HG03457 (cell line): ENCODE measurements around the gene SPAM1.
"Not testable (repeated sequence)": the region's sequence is repeated elsewhere in the genome, so short reads cannot be mapped to it uniquely, and the experiment has no call there.

ENCODE experiments used
- ATAC-seq: cut with Tn5 transposase; IDR thresholded peaks from one replicate; pipeline ENCODE4 v1.9.1; 2021; ENCODE audit warnings: moderate number of reproducible peaks; ENCODE audit not compliant: unreplicated experiment

The SPAM1 gene

GRCh38 chr7:123948136-123948535 lies 23.1 kb downstream of the SPAM1 start:
- ATAC-seq, result no peak

- ATAC-seq, result no peak
Observed at GRCh38 chr7:123958186-123958703, 33.2 kb downstream of the SPAM1 start.

GRCh38 chr7:123961771-123962170 lies 36.7 kb downstream of the SPAM1 start:
- ATAC-seq, result no peak

GRCh38 chr7:123966936-123967335 lies 41.9 kb downstream of the SPAM1 start:
- ATAC-seq, result no peak

DNA sequence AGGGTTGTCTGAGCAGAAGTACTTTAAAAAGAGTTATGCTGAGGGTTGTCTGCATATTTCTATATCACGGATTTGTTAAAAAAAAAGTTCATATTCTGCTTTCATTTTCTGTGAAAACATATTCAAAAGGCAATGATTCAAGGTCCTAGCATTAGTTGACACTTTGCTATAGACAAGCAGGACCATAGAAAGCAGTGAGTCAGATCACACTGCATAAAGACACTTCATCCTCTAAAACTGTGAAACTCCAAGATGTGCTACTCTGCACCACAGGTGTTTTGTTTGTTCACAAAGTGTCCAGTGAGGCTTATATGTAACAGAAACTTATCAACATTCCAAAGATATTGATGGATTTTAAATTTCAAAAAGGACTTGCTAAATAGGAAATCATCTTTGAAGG lies 47.0 kb downstream of the SPAM1 start:
- ATAC-seq, result no peak

DNA sequence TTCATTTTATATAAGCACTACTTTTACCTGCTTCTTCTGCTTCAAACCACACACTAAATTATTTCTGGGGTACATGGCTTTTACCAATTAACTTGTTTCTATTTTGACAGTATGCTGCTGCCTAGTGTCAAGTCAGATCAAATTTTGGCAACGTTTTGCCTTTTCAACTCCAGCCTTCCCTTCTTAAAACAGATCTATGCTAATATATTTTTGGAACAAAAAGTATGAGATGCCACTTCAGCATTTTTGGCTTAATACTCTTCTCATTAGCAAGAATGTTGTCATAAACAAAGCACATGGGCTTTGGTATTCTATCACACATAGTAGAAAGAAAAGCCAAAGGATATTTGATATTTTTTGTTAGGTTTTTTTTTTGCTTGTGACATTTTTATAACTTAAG lies 47.8 kb downstream of the SPAM1 start:
- ATAC-seq, result no peak

DNA sequence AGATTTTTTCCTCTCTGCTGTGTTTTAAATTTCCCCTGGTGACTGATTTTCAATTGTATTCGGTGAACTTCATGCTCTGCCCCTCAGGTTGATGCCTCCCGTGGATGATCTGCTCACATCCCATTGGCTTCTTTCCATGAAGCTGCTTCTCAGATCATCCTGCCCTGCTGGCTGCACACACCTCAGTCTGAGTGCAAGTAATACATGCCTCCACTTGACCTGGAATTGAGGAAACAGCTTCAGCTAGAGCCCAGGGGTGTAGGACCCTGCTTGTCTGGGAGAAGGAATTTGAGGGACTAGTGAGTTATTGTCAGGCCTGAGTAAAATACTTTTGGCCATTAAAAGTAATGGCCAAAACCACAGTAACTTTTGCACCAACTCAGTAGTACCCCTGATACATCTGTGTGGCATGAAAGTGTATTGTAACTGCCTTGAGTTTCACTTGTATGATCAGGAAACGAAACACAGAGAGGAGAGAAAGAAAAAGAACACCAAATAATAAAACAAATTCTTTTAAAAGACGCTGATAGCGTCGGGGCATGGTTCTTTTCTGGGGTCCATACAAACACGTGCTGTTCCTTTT lies 49.4 kb downstream of the SPAM1 start:
- no peak for ATAC-seq

DNA sequence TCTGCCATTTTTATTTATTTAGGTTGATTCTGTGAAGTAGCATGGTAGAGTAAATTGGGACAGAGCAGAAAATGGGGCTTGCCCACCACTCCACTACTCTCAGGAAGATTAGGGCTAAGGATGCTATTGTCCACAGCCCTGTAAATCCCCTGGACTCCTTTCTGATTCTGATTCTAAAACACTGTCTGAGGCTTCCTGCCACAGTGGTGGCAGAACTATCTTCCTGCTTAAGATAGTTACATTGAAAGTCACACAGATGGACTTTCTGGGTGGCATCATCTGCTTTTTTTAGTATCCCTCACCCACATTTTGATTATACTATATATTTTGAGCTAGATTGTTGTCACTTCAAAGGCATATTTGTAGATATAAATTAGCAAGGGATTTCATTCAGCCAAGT lies 50.0 kb downstream of the SPAM1 start:
- no peak for ATAC-seq

- ATAC-seq, result no peak
Observed at GRCh38 chr7:123977081-123977480, 52.0 kb downstream of the SPAM1 start.

DNA sequence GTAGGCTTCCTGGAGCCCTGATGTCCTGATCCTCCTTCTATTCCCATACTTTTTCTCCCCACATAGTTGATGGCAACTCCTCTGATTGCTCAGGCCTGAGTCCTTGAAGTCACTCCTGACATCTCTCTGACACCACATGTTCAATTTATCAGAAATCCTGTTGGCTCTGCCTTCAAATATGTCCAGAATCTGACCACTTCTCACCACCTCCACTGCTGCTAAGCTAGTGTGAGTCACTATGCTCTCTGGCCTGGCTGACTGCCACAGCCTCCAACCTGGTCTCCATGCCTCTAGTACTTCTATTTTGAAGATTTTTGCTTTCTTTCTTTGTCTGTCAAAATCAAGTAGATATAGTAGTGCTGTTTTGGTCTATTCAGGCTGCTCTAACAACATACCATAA lies 54.8 kb downstream of the SPAM1 start:
- ATAC-seq, result no peak

DNA sequence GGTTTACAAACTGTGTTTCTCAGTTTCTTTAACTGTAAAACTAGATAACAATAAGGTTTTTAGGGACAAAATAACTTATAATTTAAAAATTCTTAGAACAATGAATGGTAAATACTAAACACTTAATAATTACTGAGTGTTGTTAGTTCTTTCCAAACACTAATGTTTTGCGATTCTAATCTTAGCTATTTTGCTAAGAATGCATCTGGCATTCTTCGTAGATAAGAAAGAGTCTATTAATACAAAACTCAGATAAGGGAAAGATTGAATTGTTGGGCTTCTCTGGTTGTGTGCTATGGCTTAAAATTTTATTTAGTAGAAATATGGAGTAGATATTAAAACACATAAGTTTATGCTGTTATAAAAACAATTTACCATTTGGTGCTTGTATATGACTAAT lies 62.4 kb downstream of the SPAM1 start:
- ATAC-seq, result no peak

DNA sequence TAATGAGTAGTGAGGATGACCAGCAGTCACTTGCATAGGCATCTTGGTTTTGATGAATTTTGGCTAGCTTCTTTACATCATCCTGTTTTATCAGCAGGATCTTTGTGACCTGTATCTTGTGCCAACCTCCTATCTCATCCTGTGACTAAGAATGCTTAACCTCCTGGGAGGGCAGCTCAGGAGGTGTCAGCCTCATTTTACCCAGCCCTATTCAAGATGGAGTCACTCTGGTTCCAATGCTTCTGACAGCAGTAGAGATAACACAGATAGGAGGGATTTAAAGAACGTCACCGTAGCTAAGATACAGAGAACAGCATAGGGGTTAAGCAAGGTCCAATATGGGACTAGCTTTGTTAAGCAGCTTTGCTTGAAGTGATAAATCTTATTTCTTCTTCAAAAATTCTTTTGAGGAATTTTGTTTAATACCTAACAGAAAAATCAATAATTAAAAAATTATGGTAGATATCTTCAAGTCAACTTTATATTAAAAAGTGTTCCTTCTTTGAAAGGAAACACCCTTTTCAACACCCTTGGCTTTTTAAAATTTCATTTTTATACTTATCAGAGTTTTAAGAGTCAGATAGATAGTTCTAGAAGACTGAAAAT lies 68.0 kb downstream of the SPAM1 start:
- ATAC-seq, result no peak

GRCh38 chr7:123993996-123994395 lies 69.0 kb downstream of the SPAM1 start:
- ATAC-seq, result no peak

- no peak for ATAC-seq
Observed at GRCh38 chr7:123994449-123994848, 69.4 kb downstream of the SPAM1 start.

GRCh38 chr7:123995617-123996326 lies 70.7 kb downstream of the SPAM1 start:
- no peak for ATAC-seq

DNA sequence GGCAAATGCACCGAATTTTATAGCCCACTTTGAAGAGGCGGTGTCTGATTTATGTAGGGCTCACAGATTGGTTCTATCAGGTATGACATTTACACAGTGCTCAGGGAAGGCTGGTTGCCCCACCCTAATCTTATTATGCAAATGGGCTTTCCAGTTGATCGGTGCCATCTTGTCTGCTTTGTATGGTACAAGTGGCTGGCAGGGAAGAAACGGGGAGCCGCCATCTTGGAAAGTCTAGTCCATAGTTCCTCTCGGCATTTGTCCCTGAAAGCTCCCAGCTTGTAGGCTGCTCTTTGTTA lies 71.2 kb downstream of the SPAM1 start:
- no peak for ATAC-seq

GRCh38 chr7:123998921-123999320 lies 73.9 kb downstream of the SPAM1 start:
- ATAC-seq, result no peak

DNA sequence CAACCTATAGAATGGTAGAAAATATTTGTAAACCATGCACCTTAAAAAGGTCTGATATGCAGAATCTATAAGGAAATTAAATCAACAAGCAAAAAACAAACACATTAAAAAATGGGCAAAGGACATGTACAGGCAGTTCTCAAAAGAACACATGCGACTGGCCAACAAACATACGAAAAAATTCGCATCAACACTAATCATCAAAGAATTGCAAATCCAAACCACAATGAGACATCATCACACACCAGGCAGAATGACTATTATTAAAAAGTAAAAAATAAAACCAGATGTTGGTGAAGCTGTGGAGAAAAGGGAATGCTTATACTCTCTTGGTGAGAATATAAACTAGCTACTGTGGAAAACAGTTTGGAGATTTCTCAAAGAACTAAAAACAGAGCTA lies 74.7 kb downstream of the SPAM1 start:
- no peak for ATAC-seq

GRCh38 chr7:124008296-124008695 lies 83.3 kb downstream of the SPAM1 start:
- ATAC-seq, result not testable (repeated sequence)

- no peak for ATAC-seq
Observed at GRCh38 chr7:124009321-124009720, 84.3 kb downstream of the SPAM1 start.
